ENCODE results near the gene PAPPA2.
"Not testable (repeated sequence)": the region's sequence is repeated elsewhere in the genome, so short reads cannot be mapped to it uniquely, and the experiment has no call there.

PAPPA2 gene, protein sequence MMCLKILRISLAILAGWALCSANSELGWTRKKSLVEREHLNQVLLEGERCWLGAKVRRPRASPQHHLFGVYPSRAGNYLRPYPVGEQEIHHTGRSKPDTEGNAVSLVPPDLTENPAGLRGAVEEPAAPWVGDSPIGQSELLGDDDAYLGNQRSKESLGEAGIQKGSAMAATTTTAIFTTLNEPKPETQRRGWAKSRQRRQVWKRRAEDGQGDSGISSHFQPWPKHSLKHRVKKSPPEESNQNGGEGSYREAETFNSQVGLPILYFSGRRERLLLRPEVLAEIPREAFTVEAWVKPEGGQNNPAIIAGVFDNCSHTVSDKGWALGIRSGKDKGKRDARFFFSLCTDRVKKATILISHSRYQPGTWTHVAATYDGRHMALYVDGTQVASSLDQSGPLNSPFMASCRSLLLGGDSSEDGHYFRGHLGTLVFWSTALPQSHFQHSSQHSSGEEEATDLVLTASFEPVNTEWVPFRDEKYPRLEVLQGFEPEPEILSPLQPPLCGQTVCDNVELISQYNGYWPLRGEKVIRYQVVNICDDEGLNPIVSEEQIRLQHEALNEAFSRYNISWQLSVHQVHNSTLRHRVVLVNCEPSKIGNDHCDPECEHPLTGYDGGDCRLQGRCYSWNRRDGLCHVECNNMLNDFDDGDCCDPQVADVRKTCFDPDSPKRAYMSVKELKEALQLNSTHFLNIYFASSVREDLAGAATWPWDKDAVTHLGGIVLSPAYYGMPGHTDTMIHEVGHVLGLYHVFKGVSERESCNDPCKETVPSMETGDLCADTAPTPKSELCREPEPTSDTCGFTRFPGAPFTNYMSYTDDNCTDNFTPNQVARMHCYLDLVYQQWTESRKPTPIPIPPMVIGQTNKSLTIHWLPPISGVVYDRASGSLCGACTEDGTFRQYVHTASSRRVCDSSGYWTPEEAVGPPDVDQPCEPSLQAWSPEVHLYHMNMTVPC (N-terminal part only)

DNA sequence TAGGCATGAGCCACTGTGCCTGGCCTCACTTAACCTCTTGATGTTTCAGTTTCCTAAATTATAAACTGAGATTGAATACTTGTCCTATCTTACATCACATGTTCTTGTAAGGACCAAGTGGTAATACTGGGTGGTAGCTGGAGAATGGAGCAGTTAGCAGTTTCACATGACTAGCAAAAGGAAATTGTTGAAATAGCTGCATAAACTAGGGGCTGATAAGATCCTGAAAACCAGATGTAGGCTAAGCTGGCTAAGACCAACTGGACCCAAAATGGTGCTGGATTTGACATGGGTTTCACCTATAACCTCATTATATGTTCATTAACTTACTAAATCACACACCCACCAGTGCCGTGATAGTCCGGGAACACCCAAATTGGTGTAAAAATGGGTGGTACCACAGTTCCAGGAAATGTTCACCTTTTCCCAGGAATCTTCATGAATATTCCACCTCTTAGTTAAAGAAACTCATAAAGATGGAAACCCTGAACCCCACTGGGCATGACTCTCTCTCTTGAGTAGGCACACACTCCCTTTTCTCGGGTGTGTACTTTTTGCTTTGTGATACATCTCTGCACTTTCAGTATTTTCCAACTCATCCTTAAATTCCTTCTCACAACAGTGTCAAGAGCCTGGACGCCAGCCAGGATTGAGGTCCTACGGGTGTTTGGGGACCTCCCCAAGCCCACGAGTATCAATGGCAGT, at the start of gene PAPPA2:
Gene PAPPA2, plus strand, starts transcription at position 502 of the 705 bp plus-strand sequence. CDS start 93,148 bp downstream, outside the sequence.
- H3K4me2 ChIP-seq (ENCODE audit: low read depth, low read length, poor library complexity, severe bottlenecking): no peak within 1 kb of the TSS
- no peaks in the 10 kb centered on the region for H3K27me3 ChIP-seq (ENCODE audit: low read length)
- no peaks in the 10 kb centered on the region for H3K79me2 ChIP-seq (ENCODE audit: insufficient read depth, low read length)
- no peak within 1 kb of the TSS for H3K9ac ChIP-seq (ENCODE audit: low read length)
- no peaks in the 10 kb centered on the region for H4K20me1 ChIP-seq (ENCODE audit: low read depth, low read length)
- H2AFZ ChIP-seq (ENCODE audit: low read depth, low read length, severe bottlenecking): no peak within 1 kb of the TSS
- no peak within 1 kb of the TSS for H3K4me3 ChIP-seq (ENCODE audit: insufficient read depth, low read length, poor library complexity, severe bottlenecking)
- no peak within 1 kb of the TSS for H3K27ac ChIP-seq (ENCODE audit: low read depth, low read length)
- H3K9me2 ChIP-seq (replicated peaks; ENCODE audit: insufficient read depth, low read length): no peaks in the 10 kb centered on the region
- no peaks in the 10 kb centered on the region for H3K9me3 ChIP-seq (ENCODE audit: insufficient read depth, low read length)
- no peak for TF ChIP-seq EZH2phosphoT487 (conservative IDR thresholded peaks at IDR 0.05; ENCODE audit: low read length)
- TF ChIP-seq, protein P1, sequence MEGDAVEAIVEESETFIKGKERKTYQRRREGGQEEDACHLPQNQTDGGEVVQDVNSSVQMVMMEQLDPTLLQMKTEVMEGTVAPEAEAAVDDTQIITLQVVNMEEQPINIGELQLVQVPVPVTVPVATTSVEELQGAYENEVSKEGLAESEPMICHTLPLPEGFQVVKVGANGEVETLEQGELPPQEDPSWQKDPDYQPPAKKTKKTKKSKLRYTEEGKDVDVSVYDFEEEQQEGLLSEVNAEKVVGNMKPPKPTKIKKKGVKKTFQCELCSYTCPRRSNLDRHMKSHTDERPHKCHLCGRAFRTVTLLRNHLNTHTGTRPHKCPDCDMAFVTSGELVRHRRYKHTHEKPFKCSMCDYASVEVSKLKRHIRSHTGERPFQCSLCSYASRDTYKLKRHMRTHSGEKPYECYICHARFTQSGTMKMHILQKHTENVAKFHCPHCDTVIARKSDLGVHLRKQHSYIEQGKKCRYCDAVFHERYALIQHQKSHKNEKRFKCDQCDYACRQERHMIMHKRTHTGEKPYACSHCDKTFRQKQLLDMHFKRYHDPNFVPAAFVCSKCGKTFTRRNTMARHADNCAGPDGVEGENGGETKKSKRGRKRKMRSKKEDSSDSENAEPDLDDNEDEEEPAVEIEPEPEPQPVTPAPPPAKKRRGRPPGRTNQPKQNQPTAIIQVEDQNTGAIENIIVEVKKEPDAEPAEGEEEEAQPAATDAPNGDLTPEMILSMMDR (IDR thresholded peaks at IDR 0.05; ENCODE audit: insufficient read depth, low read length, poor library complexity, severe bottlenecking): no peak
- no peaks in the 10 kb centered on the region for H3K36me3 ChIP-seq (ENCODE audit: low read length)
- no peaks in the 10 kb centered on the region for H3F3A ChIP-seq (ENCODE audit: insufficient read depth)

DNA sequence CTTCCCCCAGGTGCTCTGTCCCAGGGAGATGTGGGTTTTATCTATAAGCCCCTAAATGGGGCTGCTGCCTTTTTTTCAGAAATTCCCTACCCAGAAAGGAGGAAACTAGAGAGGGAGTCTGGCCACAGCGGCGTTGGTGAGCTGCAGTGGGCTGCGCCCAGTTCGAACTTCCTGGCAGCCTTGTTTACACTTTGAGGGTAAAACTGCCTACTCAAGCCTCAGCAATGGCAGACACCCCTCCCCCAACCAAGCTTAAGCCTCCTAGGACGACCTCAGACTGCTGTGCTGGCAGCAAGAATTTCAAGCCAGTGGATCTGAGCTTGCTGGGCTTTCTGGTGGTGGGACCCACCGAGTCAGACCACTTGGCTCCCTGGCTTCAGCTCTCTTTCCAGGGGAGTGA, 46.2 kb upstream of the PAPPA2 start:
- Histone ChIP-seq H3K4me3 (ENCODE audit: insufficient read depth, low read length, poor library complexity, severe bottlenecking) (no peak overlapping the region), H3F3A (ENCODE audit: insufficient read depth) (no peaks in the 10 kb centered on the region), H3K4me2 (ENCODE audit: low read depth, low read length, poor library complexity, severe bottlenecking) (no peak overlapping the region), H3K27ac (ENCODE audit: low read depth, low read length) (no peak overlapping the region), H3K79me2 (ENCODE audit: insufficient read depth, low read length) (no peaks in the 10 kb centered on the region), H3K27me3 (ENCODE audit: low read length) (no peaks in the 10 kb centered on the region), H3K36me3 (ENCODE audit: low read length) (no peaks in the 10 kb centered on the region), H4K20me1 (ENCODE audit: low read depth, low read length) (no peaks in the 10 kb centered on the region), H3K9me2 (replicated peaks; ENCODE audit: insufficient read depth, low read length) (no peaks in the 10 kb centered on the region), H2AFZ (ENCODE audit: low read depth, low read length, severe bottlenecking) (no peak overlapping the region), H3K9me3 (ENCODE audit: insufficient read depth, low read length) (no peaks in the 10 kb centered on the region), H3K9ac (ENCODE audit: low read length) (no peak overlapping the region)
- TF ChIP-seq, protein P1 (IDR thresholded peaks at IDR 0.05; ENCODE audit: insufficient read depth, low read length, poor library complexity, severe bottlenecking): no peak
- no peak for TF ChIP-seq EZH2phosphoT487 (conservative IDR thresholded peaks at IDR 0.05; ENCODE audit: low read length)

DNA sequence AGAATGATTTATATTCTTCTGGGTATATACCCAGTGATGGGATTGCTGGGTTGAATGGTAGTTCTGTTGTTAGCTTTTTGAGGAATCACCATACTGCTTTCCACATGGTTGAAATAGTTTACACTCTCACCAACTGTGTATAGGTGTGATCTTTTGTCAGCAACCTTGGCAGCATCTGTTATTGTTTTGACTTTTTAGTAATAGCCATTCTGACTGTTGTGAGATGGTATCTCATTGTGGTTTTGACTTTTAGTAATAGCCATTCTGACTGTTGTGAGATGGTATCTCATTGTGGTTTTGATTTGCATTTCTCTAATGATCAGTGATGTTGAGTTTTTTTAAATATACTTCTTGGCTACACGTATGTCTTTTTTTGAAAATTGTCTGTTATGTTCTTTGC, 43.4 kb upstream of the PAPPA2 start:
- not testable (repeated sequence) for H3K4me3 ChIP-seq (ENCODE audit: insufficient read depth, low read length, poor library complexity, severe bottlenecking); H3K27ac ChIP-seq (ENCODE audit: low read depth, low read length); H3K9me3 ChIP-seq (ENCODE audit: insufficient read depth, low read length); H3K4me2 ChIP-seq (ENCODE audit: low read depth, low read length, poor library complexity, severe bottlenecking); H2AFZ ChIP-seq (ENCODE audit: low read depth, low read length, severe bottlenecking); H3F3A ChIP-seq (ENCODE audit: insufficient read depth); H3K9ac ChIP-seq (ENCODE audit: low read length); H3K79me2 ChIP-seq (ENCODE audit: insufficient read depth, low read length); H4K20me1 ChIP-seq (ENCODE audit: low read depth, low read length); H3K9me2 ChIP-seq (replicated peaks; ENCODE audit: insufficient read depth, low read length); H3K27me3 ChIP-seq (ENCODE audit: low read length); H3K36me3 ChIP-seq (ENCODE audit: low read length)
